Hematopoietic multipotent progenitor cell treated with erythropoietin and hydrocortisone succinate and interleukin-3 and kit ligand, for 4 days (in vitro differentiated cells): Measurements from ENCODE around the gene PERCC1.
"Not testable (repeated sequence)": the region's sequence is repeated elsewhere in the genome, so short reads cannot be mapped to it uniquely, and the experiment has no call there.

Experiments
- DNase-seq: peaks from one replicate; pipeline ENCODE4 v3.0.0-alpha.2; 2015

Gene PERCC1

DNA sequence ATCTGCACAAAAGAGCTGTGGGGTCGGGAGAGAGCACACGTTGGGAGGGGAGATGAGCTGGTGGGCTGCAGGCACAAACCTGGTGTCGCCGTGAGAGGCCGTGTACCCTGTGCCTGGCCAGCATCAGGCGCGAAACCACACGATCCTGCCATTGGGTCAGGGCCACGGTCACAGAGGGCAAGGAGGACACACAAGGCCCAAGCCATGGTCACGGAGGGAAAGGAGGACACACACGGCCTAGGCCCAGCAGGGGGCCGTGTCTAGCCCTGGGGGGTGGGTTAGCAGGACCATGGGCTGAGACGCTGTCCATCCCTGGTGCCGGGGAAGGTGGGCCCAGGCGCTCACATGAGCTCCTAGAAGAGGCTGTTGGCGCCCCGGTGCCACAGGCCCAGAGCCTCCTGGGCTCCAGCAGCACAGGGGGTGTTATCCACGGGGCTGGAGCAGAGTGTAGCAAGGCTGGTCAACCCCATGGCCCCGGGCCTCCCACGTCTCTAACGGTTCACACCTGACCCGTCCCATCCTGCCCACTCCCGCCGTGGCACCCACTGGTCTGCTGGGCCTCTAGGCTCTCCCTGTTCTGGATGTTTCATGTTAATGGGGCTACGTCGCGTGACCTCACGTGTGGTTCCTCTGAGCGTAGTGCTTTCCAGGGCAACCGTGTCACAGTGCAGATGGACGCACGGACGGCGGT is 21.0 kb downstream of the PERCC1 start:
- no peak for DNase-seq

DNA sequence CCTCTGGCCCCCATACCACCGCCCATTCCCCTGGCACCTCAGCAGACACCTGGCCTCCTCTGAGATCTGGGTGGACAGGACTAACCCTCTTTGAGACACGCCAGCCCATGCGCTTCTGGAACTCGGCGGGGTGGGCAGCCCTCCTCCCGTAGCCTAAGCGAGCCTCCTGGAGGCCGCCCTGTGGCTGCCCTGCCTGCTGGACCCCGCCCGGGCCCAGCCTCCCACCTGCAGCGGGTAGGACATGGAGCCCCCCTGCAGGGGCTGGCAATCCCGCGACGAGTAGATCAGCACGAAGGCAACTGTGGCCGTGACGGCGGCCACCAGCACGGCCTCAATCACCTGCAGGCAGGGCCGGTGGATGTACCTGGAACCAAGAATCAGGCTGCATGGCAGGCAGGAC is 21.7 kb downstream of the PERCC1 start:
- DNase-seq, result no peak

DNA sequence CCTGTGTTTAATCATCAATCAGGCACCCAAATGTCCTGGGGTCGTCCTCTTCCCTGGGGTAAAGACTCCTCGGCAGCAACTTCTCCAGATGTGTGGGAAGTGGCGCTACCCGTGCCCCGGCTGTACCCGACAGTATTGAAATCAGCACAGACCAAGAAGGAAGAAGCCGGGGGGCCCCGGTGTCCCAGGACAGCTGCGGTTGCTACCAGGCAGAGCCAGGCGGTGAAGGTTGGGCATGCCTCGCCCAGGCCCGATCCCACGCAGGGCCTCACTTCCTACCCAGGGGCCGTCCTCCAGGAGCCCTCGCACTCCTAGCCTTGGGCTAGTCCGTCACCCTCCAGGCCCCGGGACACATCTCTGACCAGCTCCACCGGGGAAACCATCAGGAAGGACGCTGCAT is 22.4 kb downstream of the PERCC1 start:
- no peak for DNase-seq

DNA sequence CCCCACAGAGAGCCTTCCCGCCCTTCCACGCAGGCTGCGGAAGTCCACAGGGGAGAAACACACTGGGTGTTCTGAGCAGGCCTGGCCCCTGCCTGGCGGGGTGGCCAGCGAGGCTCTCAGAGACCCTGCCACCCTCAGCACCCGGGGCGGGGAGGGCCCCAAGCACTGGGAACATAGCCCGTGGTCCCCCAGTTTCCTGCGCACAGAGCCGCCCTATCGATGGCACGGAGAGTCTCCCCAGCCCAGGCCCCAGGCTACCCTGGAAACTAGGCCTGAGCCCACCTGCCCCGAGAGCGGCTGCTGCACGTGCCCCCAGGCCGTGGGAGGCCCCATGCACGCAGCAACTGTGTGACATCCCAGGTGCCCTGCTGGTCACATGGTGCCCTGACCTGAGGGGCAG is 23.7 kb downstream of the PERCC1 start:
- DNase-seq, result no peak

DNA sequence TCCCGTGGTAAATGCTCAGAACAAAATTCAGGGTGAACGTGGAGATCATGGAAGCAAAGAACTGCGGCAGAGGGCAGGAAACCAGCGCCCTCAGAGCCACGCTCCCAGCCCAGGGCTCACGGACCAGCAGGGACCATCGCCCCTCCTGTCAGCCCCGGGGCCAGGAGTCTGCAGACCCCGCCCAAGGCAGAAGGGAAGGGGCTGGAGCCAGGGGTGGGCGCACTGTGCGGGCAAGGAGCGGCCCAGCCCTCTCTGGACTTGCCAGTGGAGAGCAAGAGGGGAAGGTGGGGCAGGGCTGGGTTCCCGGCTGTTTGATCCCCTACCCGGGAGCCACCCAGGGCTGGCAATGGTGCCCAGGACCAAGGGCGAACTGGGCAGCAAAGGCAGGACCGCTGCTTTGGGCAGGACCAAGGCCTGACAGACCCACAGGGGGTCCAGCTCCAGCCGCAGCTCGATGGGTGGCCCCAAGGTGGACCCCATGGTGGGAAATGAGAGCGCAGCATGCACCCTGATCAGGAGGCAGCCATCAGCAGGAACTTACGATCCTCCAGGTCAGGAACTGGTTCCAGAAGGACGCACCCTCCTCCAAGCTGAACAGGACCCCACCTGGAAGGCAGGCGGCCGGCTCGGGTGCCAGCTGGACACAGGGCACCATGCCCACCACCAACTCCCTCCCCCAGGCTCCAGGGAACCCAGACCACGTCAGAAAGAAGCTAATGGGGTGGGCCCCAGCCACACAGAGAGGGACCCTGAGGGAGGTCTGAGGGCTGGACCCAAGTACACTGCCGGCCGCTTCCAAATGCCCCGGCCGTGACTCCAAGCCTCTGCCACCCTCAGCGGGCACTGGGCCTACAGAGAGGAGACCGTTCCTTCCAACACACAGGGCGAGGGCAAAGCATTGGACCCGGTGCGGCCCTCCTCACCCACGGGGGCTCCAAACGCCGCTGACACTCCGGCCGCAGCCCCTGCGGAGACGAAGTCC is 24.6 kb downstream of the PERCC1 start:
- DNase-seq, result no peak

DNA sequence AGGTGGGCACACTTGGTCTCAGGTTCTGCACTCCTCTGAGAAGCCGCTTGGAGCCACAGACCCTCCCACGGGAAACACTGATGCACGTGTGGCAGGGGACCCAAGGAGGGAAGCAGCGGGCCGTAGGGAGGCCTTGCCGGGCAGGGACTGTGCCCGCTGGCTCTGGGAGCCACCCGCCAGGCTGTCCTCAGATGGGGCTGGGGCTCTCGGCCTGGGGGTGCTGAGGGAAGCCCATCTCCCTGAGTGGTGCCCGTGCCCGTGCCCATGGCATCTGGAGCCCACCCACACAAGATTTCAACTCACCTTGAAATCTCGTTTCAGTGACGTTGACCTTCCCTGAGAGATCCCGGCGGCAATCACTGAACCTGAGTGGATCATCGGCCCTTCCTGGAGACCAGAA is 26.1 kb downstream of the PERCC1 start:
- no peak for DNase-seq

DNA sequence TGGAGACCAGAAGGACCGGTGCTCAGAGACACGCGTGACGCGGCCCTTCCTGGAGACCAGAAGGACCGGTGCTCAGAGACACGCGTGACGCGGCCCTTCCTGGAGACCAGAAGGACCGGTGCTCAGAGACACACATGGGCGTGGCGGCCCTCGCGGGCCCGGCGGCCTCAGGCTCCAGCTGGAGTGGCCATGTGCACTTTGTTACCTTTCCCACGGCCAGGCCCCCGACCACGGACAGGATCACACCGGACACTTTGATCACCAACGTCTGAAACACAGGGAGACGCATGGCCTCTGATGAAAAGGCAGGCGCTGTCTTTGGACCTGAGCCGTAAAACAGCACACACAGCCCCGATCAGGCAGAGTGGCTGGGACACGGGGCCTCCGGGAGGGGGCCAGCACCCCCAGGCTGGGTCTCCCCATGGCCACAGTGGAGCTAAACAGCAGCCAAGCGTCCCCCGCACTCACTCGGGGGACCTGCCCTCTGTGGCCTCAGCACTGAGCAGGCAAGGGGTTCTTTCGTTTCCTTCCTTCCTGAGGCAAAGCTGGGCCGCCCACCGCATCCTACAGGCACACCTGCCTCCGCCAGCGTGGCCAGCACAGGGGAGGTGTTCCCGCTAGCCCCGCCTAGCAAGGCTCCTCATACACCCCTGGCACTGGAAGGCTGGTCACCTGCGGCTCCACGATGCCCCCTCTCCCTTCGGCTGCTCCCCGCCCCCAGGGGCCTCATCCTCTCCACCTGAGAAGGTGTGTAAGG is 26.8 kb downstream of the PERCC1 start:
- no peak for DNase-seq

GRCh38 chr16:1458336-1458976 is 27.6 kb downstream of the PERCC1 start:
- no peak for DNase-seq

- no peak for DNase-seq
Observed at GRCh38 chr16:1458977-1459341, 28.1 kb downstream of the PERCC1 start.

DNA sequence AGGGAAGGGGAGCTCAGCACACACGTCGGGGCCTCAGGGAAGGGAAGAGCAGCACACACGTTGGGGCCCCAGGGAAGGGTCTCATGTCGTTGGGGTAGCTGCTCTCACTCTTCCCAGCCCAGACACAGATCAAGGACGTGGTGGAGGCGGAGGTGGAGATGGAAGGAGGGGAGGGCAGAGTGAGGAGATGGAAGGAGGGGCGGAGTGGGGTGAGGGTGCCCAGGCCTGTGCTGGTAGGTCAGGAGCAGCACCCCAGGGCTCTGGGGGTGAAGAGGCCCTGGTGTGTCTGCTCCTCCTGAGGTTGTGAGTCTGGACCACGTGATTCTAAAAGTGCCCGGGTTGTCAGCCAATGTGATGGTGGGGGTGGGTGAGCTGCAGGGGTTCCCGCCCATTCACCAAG is 29.1 kb downstream of the PERCC1 start:
- no peak for DNase-seq

- no peak for DNase-seq
Observed at GRCh38 chr16:1460602-1461138, 29.8 kb downstream of the PERCC1 start.

- no peak for DNase-seq
Observed at GRCh38 chr16:1461146-1461545, 30.3 kb downstream of the PERCC1 start.

DNA sequence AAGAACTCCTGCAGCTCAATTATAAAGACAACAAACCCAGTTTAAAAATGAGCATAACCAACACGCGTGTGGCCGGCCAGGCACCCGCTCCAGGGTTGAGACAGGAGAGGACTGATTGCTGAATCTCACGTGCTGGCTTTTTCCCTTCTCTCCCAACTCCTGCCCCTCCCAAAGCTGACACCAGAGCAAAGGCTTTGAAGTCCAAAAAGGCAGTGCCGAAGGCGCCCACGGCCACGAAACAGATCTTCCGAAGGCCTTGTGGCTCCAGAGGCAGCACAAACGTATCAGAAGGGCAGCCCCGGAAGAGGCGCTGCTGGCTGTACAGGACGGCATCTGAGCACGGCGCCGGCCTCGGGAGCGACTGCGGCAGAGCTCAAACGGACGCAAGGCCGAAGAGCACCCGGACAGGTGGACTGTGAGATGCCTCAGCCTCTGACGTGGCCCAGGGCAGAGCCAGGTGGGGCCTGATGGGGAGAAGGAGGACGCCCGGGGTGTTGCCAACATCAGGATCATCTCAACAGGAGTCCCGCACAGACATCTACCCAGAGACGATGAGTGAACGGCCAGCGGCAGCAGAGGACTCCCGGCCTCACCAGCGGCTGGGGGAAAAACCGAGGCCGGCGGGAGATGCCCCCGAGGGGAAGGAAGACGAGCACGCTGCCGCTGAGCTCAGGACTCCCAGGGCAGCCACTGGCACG is 33.5 kb downstream of the PERCC1 start:
- no peak for DNase-seq

- no peak for DNase-seq
Observed at GRCh38 chr16:1464894-1465566, 34.2 kb downstream of the PERCC1 start.

DNA sequence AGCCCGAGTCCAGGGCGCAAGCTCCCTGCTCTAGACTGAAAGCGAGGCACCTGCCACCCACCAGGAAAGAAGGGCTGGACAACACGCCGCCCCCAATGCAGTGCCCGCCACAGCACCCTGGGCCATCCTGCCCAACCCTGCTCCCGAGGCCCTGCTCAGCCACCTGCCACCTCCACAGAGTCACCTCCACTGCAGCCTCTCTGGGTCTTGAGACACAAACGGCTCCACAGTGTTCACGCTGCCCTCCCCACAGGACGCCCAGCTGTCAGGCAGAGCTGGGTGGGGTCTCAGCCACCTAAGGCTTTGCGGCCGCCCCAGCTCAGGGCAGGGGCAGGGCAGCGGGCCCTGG is 34.7 kb downstream of the PERCC1 start:
- DNase-seq, result no peak

DNA sequence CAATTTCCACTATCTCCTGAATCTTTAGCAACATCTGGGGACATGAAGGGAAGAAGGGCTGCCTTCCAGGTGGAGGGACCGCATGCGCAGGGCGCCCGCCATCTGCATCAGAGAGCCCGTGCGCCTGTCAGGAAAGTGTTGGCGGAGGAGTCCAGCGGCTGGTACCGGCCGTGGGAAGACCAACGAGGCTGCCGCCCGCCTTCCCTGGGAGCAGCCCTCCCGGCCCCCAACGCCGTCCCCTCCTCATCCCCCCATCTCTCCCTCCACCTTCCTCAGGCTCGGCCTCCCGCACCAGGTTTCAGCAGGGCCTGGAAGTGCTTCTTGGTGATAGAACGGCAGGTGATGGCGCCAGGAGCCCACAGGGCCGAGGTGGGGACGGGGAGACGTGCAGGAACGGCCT is 35.2 kb downstream of the PERCC1 start:
- no peak for DNase-seq

GRCh38 chr16:1466968-1467521 is 36.2 kb downstream of the PERCC1 start:
- DNase-seq, result no peak

GRCh38 chr16:1468426-1468810 is 37.5 kb downstream of the PERCC1 start:
- no peak for DNase-seq

DNA sequence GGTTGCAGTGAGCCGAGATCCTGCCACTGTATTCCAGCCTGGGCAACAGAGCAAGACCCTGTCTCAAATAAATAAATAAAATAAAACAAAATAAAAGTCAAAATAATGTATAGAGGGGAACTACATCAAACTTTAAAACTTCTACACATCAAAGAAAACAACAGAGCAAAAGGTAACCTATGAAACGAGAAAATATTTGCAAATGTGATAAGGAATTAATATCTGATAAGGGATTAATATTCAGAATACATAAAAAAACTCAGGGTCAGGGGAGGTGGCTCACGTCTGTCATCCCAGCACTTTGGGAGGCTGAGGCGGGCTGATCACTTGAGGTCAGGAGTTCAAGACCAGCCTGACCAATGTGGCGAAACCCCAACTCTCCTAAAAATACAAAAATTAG is 38.3 kb downstream of the PERCC1 start:
- not testable (repeated sequence) for DNase-seq

DNA sequence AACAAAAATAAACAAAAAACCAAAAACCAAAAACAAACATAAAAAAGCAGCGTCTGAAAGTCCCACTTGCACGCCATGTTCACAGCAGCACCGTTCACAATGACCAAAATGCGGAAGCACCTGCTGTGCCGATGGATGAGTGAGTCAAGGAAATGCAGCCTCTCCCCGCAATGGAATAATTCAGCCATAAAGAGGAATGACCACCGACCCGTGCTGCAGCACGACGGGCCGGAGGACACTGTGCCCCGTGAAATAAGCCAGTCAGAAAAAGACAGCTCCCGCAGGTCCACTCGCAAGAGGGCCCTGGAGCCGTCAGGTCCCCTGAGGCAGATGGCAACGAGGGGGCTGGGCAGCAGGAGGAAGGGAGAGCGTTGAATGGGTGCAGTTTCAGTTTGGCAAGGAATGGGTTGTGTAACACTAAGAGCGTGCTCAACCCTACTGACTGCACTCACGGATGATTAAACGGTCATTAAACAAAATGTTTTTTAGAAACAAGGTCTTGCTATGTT is 38.9 kb downstream of the PERCC1 start:
- peak; percentile 65 for DNase-seq
